K562 (cell line): ENCODE results near the gene HPSE2. TPM values are rescaled to one million over a fixed set of nuclear protein-coding genes. Genes with fewer than 3 reads are reported as not detected.

Source experiments
- ATF7 ChIP-seq: fragments of 450-650 bp; IDR thresholded peaks from 2 replicates; pipeline ENCODE4 v1.7.1; 2014; ENCODE audit warnings: mild to moderate bottlenecking, moderate library complexity
- CBFA2T3 ChIP-seq: fragments of 450-650 bp; IDR thresholded peaks from 2 replicates; pipeline ENCODE4 v1.6.1; 2017
- CHAMP1 ChIP-seq: fragments of 450-650 bp; IDR thresholded peaks from 2 replicates; pipeline ENCODE4 v1.6.1; 2016; ENCODE audit warnings: mild to moderate bottlenecking
- ETV1 ChIP-seq: fragments of 450-650 bp; conservative IDR thresholded peaks from 2 replicates; pipeline ENCODE4 v1.6.1; 2016; ENCODE audit warnings: missing genetic modification characterization, control low read depth, low read depth, missing compliant biosample characterization
- GATA2 ChIP-seq: sonication (generic); formaldehyde crosslinking; IDR thresholded peaks from 2 replicates; pipeline ENCODE4 v1.4.0; 2020; ENCODE audit warnings: mild to moderate bottlenecking, missing genetic modification reagents
- MYNN ChIP-seq, 2 experiments: sonication (generic); formaldehyde crosslinking in 1 of 2; IDR thresholded peaks; 2 replicates each; pipeline versions ENCODE4 v1.5.0 to v1.6.1; 2016 to 2020; ENCODE audit warnings: antibody characterized with exemption in 1 of 2, missing genetic modification reagents in 1 of 2
- NCOA2 ChIP-seq, 2 experiments: fragments of 450-650 bp; IDR thresholded peaks; 2 replicates each; pipeline ENCODE4 v1.6.1; 2018; ENCODE audit warnings: mild to moderate bottlenecking in 2 of 2, moderate library complexity in 1 of 2; ENCODE audit not compliant: partially characterized antibody in 2 of 2
- NFIC ChIP-seq: fragments of 450-650 bp; IDR thresholded peaks from 2 replicates; pipeline ENCODE4 v1.6.1; 2017; ENCODE audit warnings: mild to moderate bottlenecking, inconsistent platforms
- SMARCE1 ChIP-seq: fragments of 450-650 bp; IDR thresholded peaks from 2 replicates; pipeline ENCODE4 v1.7.1; 2016; ENCODE audit warnings: mild to moderate bottlenecking
- TEAD1 ChIP-seq, 2 experiments: fragments of 450-650 bp in 1 of 2; sonication (generic) in 1 of 2; formaldehyde crosslinking; IDR thresholded peaks; 2 replicates each; pipeline versions ENCODE4 v1.4.0 to v1.8.0; 2020 to 2022; ENCODE audit warnings: mild to moderate bottlenecking in 2 of 2, missing genetic modification reagents in 1 of 2
- THRB ChIP-seq: fragments of 450-650 bp; formaldehyde crosslinking; conservative IDR thresholded peaks from 2 replicates; pipeline ENCODE4 v1.4.0; 2022; ENCODE audit warnings: mild to moderate bottlenecking, missing genetic modification characterization
- TSC22D4 ChIP-seq: fragments of 450-650 bp; IDR thresholded peaks from 2 replicates; pipeline ENCODE4 v1.6.1; 2016; ENCODE audit warnings: missing genetic modification characterization, missing biosample characterization, control low read depth
- ZKSCAN8 ChIP-seq: fragments of 200-800 bp; sonication (Bioruptor generic); IDR thresholded peaks from 2 replicates; pipeline ENCODE4 v1.6.1; 2016; ENCODE audit warnings: missing genetic modification characterization, missing compliant biosample characterization
- ZNF24 ChIP-seq: fragments of 450-650 bp; IDR thresholded peaks from 2 replicates; pipeline ENCODE4 v1.6.1; 2016
- ZNF384 ChIP-seq: IDR thresholded peaks from 2 replicates; pipeline ENCODE4 v1.6.1; 2012; ENCODE audit warnings: low read depth, low read length, improper control_type of control experiment
- ZNF511 ChIP-seq: sonication (generic); formaldehyde crosslinking; IDR thresholded peaks from 2 replicates; pipeline ENCODE4 v1.8.0; 2022; ENCODE audit warnings: mild to moderate bottlenecking, missing genetic modification reagents
- polyA plus RNA-seq, 8 experiments: library from polyadenylated mRNA; depleted of rRNA in 4 of 8; stranded (reverse) in 5 of 8; unstranded in 3 of 8; fragments of >200 nt; fragmentation: Nextera tagmentation in 2 of 8; fragmentation: Illumina TruSeq in 1 of 8; extraction: Ambion mirVana in 2 of 8; extraction: Trizol in 1 of 8; gene quantifications; 2 replicates each; pipeline versions ENCODE4 v1.2.1 to v1.2.3, GENCODE V29; 2011 to 2014; ENCODE audit warnings: inconsistent platforms in 1 of 8, missing spikeins in 1 of 8
- total RNA-seq, 7 experiments: library from RNA; depleted of rRNA in 6 of 7; stranded (reverse); fragments of >200 nt in 6 of 7; fragmentation: Illumina TruSeq in 2 of 7; extraction: Trizol in 2 of 7; gene quantifications; 2 replicates each; pipeline versions ENCODE4 v1.2.1 to v1.2.3, GENCODE V29; 2011 to 2021; ENCODE audit warnings: low replicate concordance in 1 of 7
- TF ChIP-seq, protein P1 (sequence below): fragments of 450-650 bp; formaldehyde crosslinking; IDR thresholded peaks from 2 replicates; pipeline ENCODE4 v1.4.0; 2022; ENCODE audit warnings: missing genetic modification characterization
- TF ChIP-seq, protein P2 (sequence below), 2 experiments: IDR thresholded peaks in 1 of 2; conservative IDR thresholded peaks in 1 of 2; 2 replicates each; pipeline ENCODE4 v1.6.1; 2016; ENCODE audit warnings: low read depth in 2 of 2, mild to moderate bottlenecking in 1 of 2, missing compliant biosample characterization in 1 of 2, missing genetic modification characterization in 1 of 2, moderate library complexity in 1 of 2
- TF ChIP-seq, protein P3 (sequence below): fragments of 200-800 bp; sonication (Bioruptor generic); IDR thresholded peaks from 2 replicates; pipeline ENCODE4 v1.6.1; 2017; ENCODE audit warnings: missing genetic modification characterization, missing compliant biosample characterization

The HPSE2 gene
- total and polyA plus RNA-seq, 9 of the 15 experiments (the other 6 are each of a cell fraction or from before 2014, with no cell fraction given), result 0.03 to 0.10 (median 0.04) TPM; not detected in 2

- TF ChIP-seq, protein P1, sequence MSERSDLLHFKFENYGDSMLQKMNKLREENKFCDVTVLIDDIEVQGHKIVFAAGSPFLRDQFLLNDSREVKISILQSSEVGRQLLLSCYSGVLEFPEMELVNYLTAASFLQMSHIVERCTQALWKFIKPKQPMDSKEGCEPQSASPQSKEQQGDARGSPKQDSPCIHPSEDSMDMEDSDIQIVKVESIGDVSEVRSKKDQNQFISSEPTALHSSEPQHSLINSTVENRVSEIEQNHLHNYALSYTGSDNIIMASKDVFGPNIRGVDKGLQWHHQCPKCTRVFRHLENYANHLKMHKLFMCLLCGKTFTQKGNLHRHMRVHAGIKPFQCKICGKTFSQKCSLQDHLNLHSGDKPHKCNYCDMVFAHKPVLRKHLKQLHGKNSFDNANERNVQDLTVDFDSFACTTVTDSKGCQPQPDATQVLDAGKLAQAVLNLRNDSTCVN (CRISPR knock-in tag), result no peak
- TF ChIP-seq CHAMP1 (peak; percentile 93), MYNN (IDR thresholded peaks at IDR 0.05) (peak; percentile 84), MYNN (CRISPR knock-in tag; IDR thresholded peaks at IDR 0.05) (no peak), ZKSCAN8 (CRISPR knock-in tag) (peak; percentile 72), ZNF24 (peak; percentile 63; the same call in 1 of the 2 replicates), ZNF511 (CRISPR knock-in tag) (no peak), ZNF384 (no peak), THRB (CRISPR knock-in tag) (0 out of 2 replicates have a peak, but pooled peaks have one; percentile 37), TEAD1 (CRISPR knock-in tag; IDR thresholded peaks at IDR 0.05) (0 out of 4 replicates have a peak, but pooled peaks of 1 of the 2 experiments have one; percentile 45), ETV1 (tag) (0 out of 2 replicates have a peak, but pooled peaks have one; percentile 12), NFIC (peak; percentile 90), CBFA2T3 (peak; percentile 99), SMARCE1 (peak; percentile 97), NCOA2 (IDR thresholded peaks at IDR 0.05; ENCODE audit: partially characterized antibody in 2 of 2) (peak; percentile 51 to 68), TSC22D4 (tag) (no peak), ATF7 (peak; percentile 76), GATA2 (CRISPR knock-in tag) (peak; percentile 95)
- TF ChIP-seq, protein P2, sequence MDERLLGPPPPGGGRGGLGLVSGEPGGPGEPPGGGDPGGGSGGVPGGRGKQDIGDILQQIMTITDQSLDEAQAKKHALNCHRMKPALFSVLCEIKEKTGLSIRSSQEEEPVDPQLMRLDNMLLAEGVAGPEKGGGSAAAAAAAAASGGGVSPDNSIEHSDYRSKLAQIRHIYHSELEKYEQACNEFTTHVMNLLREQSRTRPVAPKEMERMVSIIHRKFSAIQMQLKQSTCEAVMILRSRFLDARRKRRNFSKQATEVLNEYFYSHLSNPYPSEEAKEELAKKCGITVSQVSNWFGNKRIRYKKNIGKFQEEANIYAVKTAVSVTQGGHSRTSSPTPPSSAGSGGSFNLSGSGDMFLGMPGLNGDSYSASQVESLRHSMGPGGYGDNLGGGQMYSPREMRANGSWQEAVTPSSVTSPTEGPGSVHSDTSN (CRISPR knock-in tag; IDR thresholded peaks at IDR 0.05; ENCODE audit: low read depth), result no peak
- TF ChIP-seq, protein P2 (tag; conservative IDR thresholded peaks at IDR 0.05; ENCODE audit: low read depth), result peak; percentile 91
- TF ChIP-seq, protein P3, sequence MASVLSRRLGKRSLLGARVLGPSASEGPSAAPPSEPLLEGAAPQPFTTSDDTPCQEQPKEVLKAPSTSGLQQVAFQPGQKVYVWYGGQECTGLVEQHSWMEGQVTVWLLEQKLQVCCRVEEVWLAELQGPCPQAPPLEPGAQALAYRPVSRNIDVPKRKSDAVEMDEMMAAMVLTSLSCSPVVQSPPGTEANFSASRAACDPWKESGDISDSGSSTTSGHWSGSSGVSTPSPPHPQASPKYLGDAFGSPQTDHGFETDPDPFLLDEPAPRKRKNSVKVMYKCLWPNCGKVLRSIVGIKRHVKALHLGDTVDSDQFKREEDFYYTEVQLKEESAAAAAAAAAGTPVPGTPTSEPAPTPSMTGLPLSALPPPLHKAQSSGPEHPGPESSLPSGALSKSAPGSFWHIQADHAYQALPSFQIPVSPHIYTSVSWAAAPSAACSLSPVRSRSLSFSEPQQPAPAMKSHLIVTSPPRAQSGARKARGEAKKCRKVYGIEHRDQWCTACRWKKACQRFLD (CRISPR knock-in tag), result peak; percentile 83; the same call in 1 of the 2 replicates
These were observed 325.6 kb downstream of the HPSE2 start (continued) for GRCh38 chr10:98910048-98910447.
